Upper lobe of left lung (tissue), 4 donors: Measurements from ENCODE around the gene ZNF438.

Experiments used
- CTCF ChIP-seq, 6 experiments: fragments of 450-650 bp in 4 of 6; fragments of 200-600 bp in 2 of 6; sonication (generic) in 2 of 6; IDR thresholded peaks; one replicate each; pipeline ENCODE4 v1.5.1; 2016 to 2019; ENCODE audit warnings: antibody characterized with exemption in 6 of 6
- POLR2A ChIP-seq, 4 donors: fragments of 450-650 bp; IDR thresholded peaks; one replicate each; pipeline ENCODE4 v1.5.1; 2016 to 2017; ENCODE audit warnings: antibody characterized with exemption in 4 of 4, mild to moderate bottlenecking in 2 of 4
- POLR2AphosphoS5 ChIP-seq, 2 donors: sonication (generic); formaldehyde crosslinking; IDR thresholded peaks; one replicate each; pipeline ENCODE4 v1.5.1; 2017; ENCODE audit warnings: antibody characterized with exemption in 2 of 2

DNA sequence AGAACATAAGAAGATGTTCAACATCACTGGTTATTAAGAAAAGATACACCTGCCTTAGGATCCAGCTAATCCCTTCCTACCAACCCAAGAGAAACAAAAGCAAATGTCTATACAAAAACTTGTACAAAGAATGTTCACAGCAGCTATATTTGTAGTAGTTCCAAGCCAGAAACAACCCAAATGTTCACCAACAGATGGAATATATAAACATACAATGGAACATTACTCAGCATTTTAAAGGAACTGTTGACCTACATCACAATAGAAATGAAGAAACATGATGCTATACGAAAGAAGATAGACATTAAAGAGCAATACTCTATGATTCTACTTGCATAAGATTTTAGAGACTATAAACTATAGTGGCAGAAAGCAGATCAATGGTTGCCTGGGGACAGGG, 149.4 kb downstream of the ZNF438 start:
- TF ChIP-seq CTCF (IDR thresholded peaks at IDR 0.05) (no peak), POLR2AphosphoS5 (IDR thresholded peaks at IDR 0.05) (no peak), POLR2A (IDR thresholded peaks at IDR 0.05) (no peak)
